ENCODE data around the gene NES. TPM values are rescaled to one million over a fixed set of nuclear protein-coding genes. Genes with fewer than 3 reads are reported as not detected.

Gene NES
- total RNA-seq, 4 donors from 2014 or later, result 3.5 to 8.0 (median 5.4) TPM

DNA sequence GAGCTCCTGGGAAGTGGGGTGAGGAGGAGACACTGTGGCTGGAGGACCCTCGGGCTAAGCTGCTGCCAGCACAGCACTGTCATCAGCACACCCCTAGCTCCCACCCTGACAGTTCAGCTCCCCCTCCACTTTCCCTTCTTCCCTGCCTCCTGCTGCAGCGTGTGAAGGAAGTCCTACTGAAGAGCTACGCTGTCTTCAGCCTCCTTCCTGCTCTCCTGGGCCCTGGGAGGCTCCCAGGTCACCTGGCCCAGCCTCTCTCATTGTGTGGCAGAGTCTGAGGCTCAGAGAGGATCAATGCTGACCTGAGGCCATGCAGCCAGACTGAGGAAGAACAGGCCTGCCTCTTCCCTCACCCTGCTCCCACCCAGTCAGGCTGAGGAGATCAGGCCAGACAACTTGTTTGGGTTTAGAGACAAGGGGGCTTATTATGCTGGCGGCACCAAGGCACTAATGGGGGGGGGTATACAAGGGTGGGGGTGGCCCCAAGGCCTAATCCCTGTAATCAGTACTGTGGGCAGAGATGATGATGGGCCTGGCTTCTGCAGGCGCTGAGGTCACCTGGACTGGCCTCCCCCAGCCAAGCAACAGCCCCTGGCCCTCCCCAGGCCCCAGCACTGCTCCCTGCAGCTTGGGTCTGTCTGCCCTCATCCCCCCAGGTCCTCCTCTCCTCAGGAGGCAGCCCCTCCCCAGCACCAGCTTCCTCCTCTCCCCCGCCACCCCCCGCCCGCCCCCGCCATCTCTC is 9.1 kb downstream of the NES start:
- Histone ChIP-seq H3K9me3 (no peaks in the 10 kb centered on the region), H3K27ac (peak overlapping the region; percentile 55 to 90 (median 79)), H3K4me1 (peaks cover 13 to 72% (median 47%) of the 10 kb centered on the region in 3 donors), H3K36me3 (peaks cover 0 to 7% (median 0%) of the 10 kb centered on the region in 3 donors), H3K4me3 (no peak overlapping the region), H3K27me3 (peaks cover 0 to 20% (median 0%) of the 10 kb centered on the region in 4 donors)
- intact Hi-C loops (cut with DNase I), result no loop called here
- no peak for DNase-seq
- TF ChIP-seq POLR2A (IDR thresholded peaks at IDR 0.05) (no peak), CTCF (IDR thresholded peaks at IDR 0.05) (no peak)
- whole genome bisulfite sequencing, 2 donors, result 59 to 72% methylated on average over 2 to 4 of the region's 9 CpGs

GRCh38 chr1:156667610-156667967 is 9.6 kb downstream of the NES start:
- Histone ChIP-seq H3K27me3 (peaks cover 0 to 15% (median 0%) of the 10 kb centered on the region in 4 donors), H3K4me1 (peaks cover 13 to 78% (median 52%) of the 10 kb centered on the region in 3 donors), H3K9me3 (no peaks in the 10 kb centered on the region), H3K36me3 (peaks cover 0 to 3% (median 0%) of the 10 kb centered on the region in 3 donors), H3K4me3 (no peak overlapping the region), H3K27ac (peak overlapping the region; percentile 55 to 90 (median 79))
- WGBS, 2 donors, result no CpG with 5 or more reads among the region's 5 CpGs
- intact Hi-C loops (cut with DNase I), result no loop called here
- TF ChIP-seq POLR2A (IDR thresholded peaks at IDR 0.05), result no peak
- TF ChIP-seq CTCF (IDR thresholded peaks at IDR 0.05), result no peak
- DNase-seq, result no peak

DNA sequence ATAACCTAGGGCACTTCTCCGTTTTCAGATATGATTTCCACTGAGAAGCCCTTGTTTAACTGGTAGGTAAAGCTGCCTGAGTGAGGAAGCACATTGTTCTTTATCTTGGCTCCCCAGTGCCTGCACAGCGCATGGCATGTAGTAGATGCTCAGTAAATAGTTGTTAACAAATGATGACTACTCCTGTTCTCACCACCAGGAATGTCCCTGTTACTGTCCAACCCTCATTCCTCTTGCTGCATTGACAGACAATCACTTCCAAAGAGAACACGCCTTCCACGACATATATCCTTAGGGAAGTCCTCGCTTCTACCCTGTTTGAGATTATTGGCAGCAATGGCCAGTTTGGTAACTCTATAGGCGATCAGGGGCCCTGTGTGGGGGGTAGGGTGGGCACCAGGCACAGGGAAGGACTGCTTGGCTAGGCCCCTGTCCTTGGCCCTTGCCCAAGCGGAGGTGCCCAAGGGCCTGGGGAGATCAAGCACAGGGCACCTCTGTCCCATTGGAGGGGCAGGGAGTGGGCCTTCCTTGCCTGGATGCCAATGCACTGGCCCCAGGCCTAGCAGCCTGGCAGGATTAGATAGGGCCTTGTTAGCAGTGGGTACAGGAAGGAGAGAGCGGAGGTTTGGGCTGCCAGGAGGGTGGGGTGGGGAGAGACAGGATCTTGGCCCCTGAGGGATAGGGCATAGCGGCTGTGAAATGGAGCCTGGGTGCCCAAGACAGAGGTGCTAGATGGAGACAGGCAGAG is 10.2 kb downstream of the NES start:
- Histone ChIP-seq H3K9me3 (no peaks in the 10 kb centered on the region), H3K4me3 (no peak overlapping the region), H3K36me3 (no peaks in the 10 kb centered on the region), H3K4me1 (peaks cover 15 to 83% (median 58%) of the 10 kb centered on the region in 3 donors), H3K27me3 (peaks cover 0 to 9% (median 0%) of the 10 kb centered on the region in 4 donors), H3K27ac (peak overlapping the region; percentile 55 to 90 (median 79))
- TF ChIP-seq CTCF (IDR thresholded peaks at IDR 0.05) (no peak), POLR2A (IDR thresholded peaks at IDR 0.05) (no peak)
- DNase-seq, result no peak
- WGBS, 2 donors, result 66 to 81% methylated on average over 4 to 6 of the region's 9 CpGs
- intact Hi-C loops (cut with DNase I), result no loop called here

DNA sequence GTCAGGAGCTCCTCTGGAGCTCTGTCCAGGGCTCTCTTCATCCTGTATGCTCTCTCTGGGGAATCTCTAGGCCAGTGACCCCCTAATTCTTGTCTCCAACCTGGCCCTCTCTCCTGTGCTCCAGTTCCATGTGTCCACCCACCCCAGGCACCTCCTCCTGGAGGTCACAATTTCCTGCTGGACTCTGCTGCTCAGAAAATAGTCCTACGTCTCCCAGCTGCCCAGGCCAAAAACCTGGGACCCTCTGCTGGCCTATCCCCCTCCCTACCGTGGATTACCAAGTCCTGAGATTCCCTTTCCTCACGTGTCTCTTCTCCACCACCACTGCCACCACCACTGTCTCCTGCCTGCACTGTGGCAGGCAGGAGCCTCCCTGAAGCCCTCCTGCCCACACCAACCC is 11.7 kb downstream of the NES start:
- intact Hi-C loops (cut with DNase I), result no loop called here
- no peak overlapping the region for H3K4me3 ChIP-seq
- TF ChIP-seq POLR2A (IDR thresholded peaks at IDR 0.05) (no peak), CTCF (IDR thresholded peaks at IDR 0.05) (no peak)
- peaks cover 29 to 98% (median 73%) of the 10 kb centered on the region in 3 donors for H3K4me1 ChIP-seq
- no peak for DNase-seq
- no peaks in the 10 kb centered on the region for H3K27me3 ChIP-seq
- H3K9me3 ChIP-seq, result no peaks in the 10 kb centered on the region
- WGBS, 2 donors, result 62 to 67% methylated on average over 3 of the region's 3 CpGs
- H3K27ac ChIP-seq, result peak overlapping the region; percentile 61 to 89 (median 80)
- H3K36me3 ChIP-seq, result no peaks in the 10 kb centered on the region
